ENCODE results near the gene EGLN3.

The EGLN3 gene

DNA sequence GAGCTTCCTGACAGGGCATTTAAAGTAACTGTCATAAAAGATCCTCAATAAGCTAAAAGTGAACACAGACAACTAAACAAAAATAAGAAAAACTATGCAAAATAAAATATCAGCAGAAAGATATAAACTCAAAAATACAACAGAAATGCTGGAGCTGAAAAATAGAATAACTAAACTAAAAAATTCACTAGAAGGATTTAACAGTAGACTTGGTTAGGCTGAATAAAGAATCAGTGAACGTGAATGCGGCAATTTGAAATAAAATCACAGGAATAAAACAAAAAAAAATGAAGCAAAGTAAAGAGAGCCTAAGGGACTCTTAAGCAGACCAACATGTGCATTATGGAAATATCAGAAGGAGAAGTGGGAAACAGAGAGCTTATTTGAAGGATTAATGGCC, 74.6 kb downstream of the EGLN3 start:
- FAIRE-seq (no peak), DNase-seq (ENCODE audit: low spot score) (no peak)

Data from RCC 7860 (cell line).